Activated CD8-positive, alpha-beta T cell treated with anti-CD3 and anti-CD28 coated beads for 36 hours (primary cell): Measurements from ENCODE around the gene CCDC154. TPM values are rescaled to one million over a fixed set of nuclear protein-coding genes. Genes with fewer than 3 reads are reported as not detected.

Experiments
- ATAC-seq: fragments of 200-7000 bp; cut with Tn5 transposase; one replicate; pipeline ENCODE4 v1.10.0; 2021; ENCODE audit warnings: mild to moderate bottlenecking, moderate library complexity
- CTCF ChIA-PET: fragments of 350-600 bp; sonication (Branson Sonifier 250); formaldehyde crosslinking; loops from one replicate; lab custom pipeline; 2021; ENCODE audit warnings: antibody characterized with exemption; lab: Charles Lee
- POLR2A ChIA-PET: fragments of 350-600 bp; sonication (Branson Sonifier 250); formaldehyde crosslinking; loops from one replicate; lab custom pipeline; 2021; ENCODE audit warnings: antibody characterized with exemption; lab: Charles Lee
- DNase-seq: peaks from one replicate; pipeline ENCODE4 v3.0.0-alpha.2; 2020
- H3K27ac Mint-ChIP-seq: one replicate; pipeline ENCODE4 v1.8.0; 2021; ENCODE audit warnings: mild to moderate bottlenecking, mixed read lengths
- H3K27me3 Mint-ChIP-seq: one replicate; pipeline ENCODE4 v1.8.0; 2021; ENCODE audit warnings: mixed read lengths
- H3K36me3 Mint-ChIP-seq: one replicate; pipeline ENCODE4 v1.8.0; 2021; ENCODE audit warnings: low read depth, mixed read lengths
- H3K4me1 Mint-ChIP-seq: one replicate; pipeline ENCODE4 v1.8.0; 2021; ENCODE audit warnings: low read depth, mixed read lengths
- H3K4me3 Mint-ChIP-seq: one replicate; pipeline ENCODE4 v1.8.0; 2021; ENCODE audit warnings: mild to moderate bottlenecking, moderate library complexity, mixed read lengths
- H3K9me3 Mint-ChIP-seq: one replicate; pipeline ENCODE4 v1.8.0; 2021; ENCODE audit warnings: mixed read lengths
- intact Hi-C: fragments of 100-400 bp; cut with micrococcal nuclease; formaldehyde crosslinking; loops from one replicate; pipeline ENCODE4 v1.10.0; 2022
- total RNA-seq, 2 experiments: library from RNA; stranded (reverse); gene quantifications; one replicate each; pipeline ENCODE4 v1.2.3, GENCODE V29; 2021
- TF ChIP-seq, protein P1 (sequence below): fragments of 200-600 bp; IDR thresholded peaks from one replicate; pipeline ENCODE4 v1.8.0; 2022; ENCODE audit warnings: antibody characterized with exemption, mild to moderate bottlenecking

The CCDC154 gene
- total RNA-seq, 2 experiments from 2014 or later = 1.3 to 1.4 TPM

DNA sequence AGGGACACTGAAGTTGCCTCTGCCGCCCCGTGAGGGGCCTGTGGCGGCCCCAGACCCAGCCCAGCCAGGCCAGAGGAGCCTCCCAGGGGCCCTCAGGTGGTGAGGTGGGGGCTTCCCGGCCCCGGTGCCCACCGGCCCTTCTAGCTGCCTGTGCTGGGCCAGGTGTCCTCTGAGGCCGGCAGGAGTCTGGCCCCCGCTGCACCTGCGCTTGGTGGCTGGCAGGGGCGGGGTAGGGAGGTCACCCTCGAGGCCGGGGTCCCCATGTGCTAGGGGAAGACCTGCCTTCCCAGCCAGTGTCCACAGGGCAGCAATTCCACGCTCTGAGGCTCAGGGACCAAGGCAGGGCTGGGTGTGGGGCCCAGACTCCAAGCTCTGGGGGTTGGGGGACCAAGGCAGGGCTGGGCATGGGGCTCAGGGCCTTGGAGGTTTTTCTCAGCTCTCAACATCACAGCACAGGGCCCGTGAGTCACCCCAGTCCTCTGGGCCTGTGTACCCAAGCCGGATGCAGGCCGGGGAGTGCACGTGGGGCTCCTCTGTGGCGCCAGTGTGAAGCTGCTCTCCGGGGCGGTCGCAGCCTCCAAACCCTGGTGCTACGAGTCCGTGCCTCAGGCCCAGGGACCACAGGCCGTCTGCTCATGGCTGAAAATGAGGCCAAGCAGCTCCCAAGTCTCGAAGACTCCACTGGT lies 1.3 kb upstream of the CCDC154 start:
- intact Hi-C loops = no loop called here
- H3K27ac Mint-ChIP-seq = no peak overlapping the region
- no peaks in the 10 kb centered on the region for H3K9me3 Mint-ChIP-seq
- H3K36me3 Mint-ChIP-seq = no peaks in the 10 kb centered on the region
- ATAC-seq (no peak), DNase-seq (no peak)
- H3K4me1 Mint-ChIP-seq = no peaks in the 10 kb centered on the region
- H3K27me3 Mint-ChIP-seq = no peaks in the 10 kb centered on the region
- H3K4me3 Mint-ChIP-seq = no peak overlapping the region
- TF ChIP-seq, protein P1, sequence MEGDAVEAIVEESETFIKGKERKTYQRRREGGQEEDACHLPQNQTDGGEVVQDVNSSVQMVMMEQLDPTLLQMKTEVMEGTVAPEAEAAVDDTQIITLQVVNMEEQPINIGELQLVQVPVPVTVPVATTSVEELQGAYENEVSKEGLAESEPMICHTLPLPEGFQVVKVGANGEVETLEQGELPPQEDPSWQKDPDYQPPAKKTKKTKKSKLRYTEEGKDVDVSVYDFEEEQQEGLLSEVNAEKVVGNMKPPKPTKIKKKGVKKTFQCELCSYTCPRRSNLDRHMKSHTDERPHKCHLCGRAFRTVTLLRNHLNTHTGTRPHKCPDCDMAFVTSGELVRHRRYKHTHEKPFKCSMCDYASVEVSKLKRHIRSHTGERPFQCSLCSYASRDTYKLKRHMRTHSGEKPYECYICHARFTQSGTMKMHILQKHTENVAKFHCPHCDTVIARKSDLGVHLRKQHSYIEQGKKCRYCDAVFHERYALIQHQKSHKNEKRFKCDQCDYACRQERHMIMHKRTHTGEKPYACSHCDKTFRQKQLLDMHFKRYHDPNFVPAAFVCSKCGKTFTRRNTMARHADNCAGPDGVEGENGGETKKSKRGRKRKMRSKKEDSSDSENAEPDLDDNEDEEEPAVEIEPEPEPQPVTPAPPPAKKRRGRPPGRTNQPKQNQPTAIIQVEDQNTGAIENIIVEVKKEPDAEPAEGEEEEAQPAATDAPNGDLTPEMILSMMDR = no peak
- ChIA-PET CTCF (no interaction called here), POLR2A (interaction anchor here (1.1 kb wide), 1 partner anchor 24 kb away, joined by 3 read pairs; no protein-coding TSS in a partner anchor)

DNA sequence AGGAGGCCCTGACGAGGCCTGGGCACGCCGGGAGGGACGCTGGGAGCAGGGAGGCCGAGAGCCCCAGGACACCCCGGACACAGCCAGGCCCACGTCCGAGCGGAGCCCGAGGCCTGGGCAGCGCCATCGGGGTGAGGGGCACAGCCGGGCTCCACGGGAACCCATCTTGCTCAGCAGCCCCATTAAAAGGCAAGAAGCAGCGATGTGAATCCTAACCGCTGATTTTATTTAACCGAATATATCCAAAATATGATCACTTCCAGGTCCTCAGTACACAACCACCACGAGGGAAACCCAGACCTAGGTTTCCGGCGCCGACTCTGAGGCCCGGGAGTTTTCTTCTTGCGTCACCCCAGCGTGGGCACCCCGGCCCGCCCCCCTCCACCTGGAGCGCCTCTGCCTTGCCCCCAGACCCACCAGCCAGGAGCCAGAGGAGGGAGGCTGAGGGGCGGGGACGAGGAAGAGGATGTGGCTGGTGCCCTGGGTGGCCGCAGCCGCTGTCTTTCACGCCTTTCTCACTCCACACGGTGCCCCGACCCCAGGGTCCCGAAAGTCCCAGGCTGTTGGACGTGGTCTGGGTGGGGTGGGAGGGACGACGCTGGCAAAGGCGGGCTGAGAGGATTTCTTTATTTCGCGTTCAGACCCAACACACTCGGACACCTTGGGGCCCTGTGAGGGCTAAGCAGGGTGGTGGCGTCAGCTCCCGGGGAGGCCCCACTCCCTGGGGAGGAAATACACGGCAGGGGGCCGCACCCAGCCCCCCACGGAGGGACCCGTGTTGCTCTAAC lies 568 bp upstream of the CCDC154 start:
- ATAC-seq (no peak), DNase-seq (no peak)
- intact Hi-C loops = no loop called here
- Mint-ChIP-seq H3K4me3 (no peak overlapping the region), H3K27me3 (no peaks in the 10 kb centered on the region), H3K4me1 (no peaks in the 10 kb centered on the region), H3K36me3 (no peaks in the 10 kb centered on the region), H3K27ac (no peak overlapping the region), H3K9me3 (no peaks in the 10 kb centered on the region)
- POLR2A ChIA-PET = no interaction called here
- CTCF ChIA-PET = no interaction called here
- TF ChIP-seq, protein P1 = no peak

DNA sequence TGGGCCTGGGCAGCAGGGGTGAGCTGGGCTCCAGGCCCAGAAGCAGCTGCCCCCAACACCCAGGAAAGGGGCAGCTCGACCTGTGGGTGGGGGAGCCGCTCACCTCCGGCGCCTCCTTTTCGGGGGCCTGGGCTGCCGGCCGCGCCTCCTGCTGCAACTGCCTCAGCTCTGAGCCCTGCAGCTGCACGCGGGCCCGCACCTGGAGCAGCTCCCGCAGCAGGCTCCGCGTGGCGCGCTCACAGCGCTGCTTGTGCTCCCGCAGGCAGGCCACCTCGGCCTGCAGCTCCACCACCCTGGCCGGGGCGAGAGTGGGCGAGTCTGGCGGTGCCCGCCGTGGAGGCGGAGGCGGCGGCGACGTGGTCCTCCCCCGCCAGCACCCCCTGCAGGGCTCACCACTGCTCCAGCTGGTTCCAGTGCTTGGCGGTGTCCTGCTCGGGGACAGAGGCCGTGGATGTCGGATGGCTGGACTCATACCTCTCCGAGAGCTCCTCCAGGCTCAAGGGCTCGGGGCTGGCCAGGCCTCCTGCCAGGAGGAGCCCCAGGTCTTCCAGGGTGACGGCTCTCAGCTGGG lies 868 bp downstream of the CCDC154 start:
- H3K27ac Mint-ChIP-seq = no peak overlapping the region
- no peak for ATAC-seq

DNA sequence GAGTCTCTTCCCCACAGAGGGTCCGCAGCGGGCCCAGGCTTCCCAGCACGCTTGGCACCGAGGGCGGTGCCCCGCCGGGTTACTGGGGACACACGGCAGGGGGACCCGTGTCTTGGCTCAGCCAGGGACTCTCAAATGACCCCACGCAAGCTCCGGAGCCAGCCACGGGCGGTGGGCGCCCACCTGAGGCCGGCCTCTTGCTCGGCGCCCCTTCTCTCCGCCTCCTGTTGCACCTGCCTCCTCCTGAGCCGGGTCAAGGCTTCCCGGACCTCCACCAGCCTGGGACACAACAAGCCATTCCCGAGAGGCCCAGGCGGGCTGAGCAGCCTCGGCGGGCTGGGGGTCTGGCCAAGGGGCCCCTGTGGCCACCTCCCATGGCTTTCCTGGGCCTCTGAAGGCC lies 1.7 kb downstream of the CCDC154 start:
- intact Hi-C loops = no loop called here
- Mint-ChIP-seq H3K27ac (no peak overlapping the region), H3K27me3 (no peaks in the 10 kb centered on the region), H3K4me1 (no peaks in the 10 kb centered on the region), H3K36me3 (no peaks in the 10 kb centered on the region), H3K9me3 (no peaks in the 10 kb centered on the region), H3K4me3 (no peak overlapping the region)
- DNase-seq (no peak), ATAC-seq (no peak)
- ChIA-PET CTCF (no interaction called here), POLR2A (no interaction called here)
- TF ChIP-seq, protein P1 = no peak

More for the DNA sequence above, 868 bp downstream of the CCDC154 start:
- Mint-ChIP-seq H3K4me3 (no peak overlapping the region), H3K36me3 (no peaks in the 10 kb centered on the region), H3K9me3 (no peaks in the 10 kb centered on the region), H3K4me1 (no peaks in the 10 kb centered on the region), H3K27me3 (no peaks in the 10 kb centered on the region)
- CTCF ChIA-PET = interaction anchor here (1.1 kb wide), 1 partner anchor 129 kb away, joined by 3 read pairs; no protein-coding TSS in a partner anchor
- POLR2A ChIA-PET = interaction anchor here (1.3 kb wide), 1 partner anchor 15 kb away, joined by 3 read pairs; no protein-coding TSS in a partner anchor
- TF ChIP-seq, protein P1 = no peak
- DNase-seq = no peak
- intact Hi-C loops = no loop called here
